GM13976 (cell line): ENCODE results near the gene PRSS2.
"Not testable (repeated sequence)": the region's sequence is repeated elsewhere in the genome, so short reads cannot be mapped to it uniquely, and the experiment has no call there.

Experiments
- DNase-seq: peaks from one replicate; pipeline ENCODE4 v3.0.0; 2012; ENCODE audit warnings: low spot score
- CTCF ChIP-seq: IDR thresholded peaks from 2 replicates; pipeline ENCODE4 v1.5.1; 2012; ENCODE audit warnings: borderline replicate concordance, mild to moderate bottlenecking; ENCODE audit not compliant: insufficient read depth; ENCODE audit errors: extremely low read depth, missing control alignments, control extremely low read depth
- in situ Hi-C: fragments of 300-500 bp; cut with MboI; formaldehyde crosslinking; loops from one replicate; pipeline ENCODE4 v1.12.0; 2022; ENCODE audit warnings: low sequenced_read_pairs, mixed read lengths, inconsistent platforms; ENCODE audit not compliant: unreplicated experiment

Gene PRSS2

GRCh38 chr7:142773937-142774744 lies 3.4 kb downstream of the PRSS2 start:
- no peak for TF ChIP-seq CTCF
- in situ Hi-C loops: no loop called here
- no peak for DNase-seq

GRCh38 chr7:142774826-142775225 lies 4.1 kb downstream of the PRSS2 start:
- no peak for DNase-seq
- TF ChIP-seq CTCF: no peak
- in situ Hi-C loops: no loop called here

GRCh38 chr7:142775351-142776115 lies 4.8 kb downstream of the PRSS2 start:
- in situ Hi-C loops, DNase-seq: not testable (repeated sequence)

GRCh38 chr7:142776206-142776844 lies 5.6 kb downstream of the PRSS2 start:
- no peak for TF ChIP-seq CTCF
- in situ Hi-C loops: no loop called here

GRCh38 chr7:142776845-142777225 lies 6.1 kb downstream of the PRSS2 start:
- in situ Hi-C loops, DNase-seq: not testable (repeated sequence)

More at GRCh38 chr7:142776206-142776844, 5.6 kb downstream of the PRSS2 start:
- DNase-seq: no peak

GRCh38 chr7:142777318-142777717 lies 6.5 kb downstream of the PRSS2 start:
- no peak for DNase-seq
- no peak for TF ChIP-seq CTCF
- in situ Hi-C loops: no loop called here

- TF ChIP-seq CTCF: peak; percentile 97
- peak; percentile 83 for DNase-seq
- in situ Hi-C loops: no loop called here
Observed at GRCh38 chr7:142782922-142783900, 12.4 kb downstream of the PRSS2 start.
